Nephron progenitor cell (in vitro differentiated cells): ENCODE measurements around the gene ARHGAP23.

Source experiments
- DNase-seq: peaks from one replicate; pipeline ENCODE4 v3.0.0; 2021
- H3K27ac Mint-ChIP-seq: 2 replicates; pipeline ENCODE4 v1.8.0; 2021; ENCODE audit warnings: mild to moderate bottlenecking, moderate library complexity, mixed read lengths
- H3K27me3 Mint-ChIP-seq: 2 replicates; pipeline ENCODE4 v1.8.0; 2021; ENCODE audit warnings: mild to moderate bottlenecking, low read depth, mixed read lengths; ENCODE audit not compliant: poor library complexity
- H3K36me3 Mint-ChIP-seq: 2 replicates; pipeline ENCODE4 v1.8.0; 2021; ENCODE audit warnings: low read depth, mixed read lengths
- H3K4me1 Mint-ChIP-seq: 2 replicates; pipeline ENCODE4 v1.8.0; 2021; ENCODE audit warnings: mixed read lengths
- H3K4me3 Mint-ChIP-seq: 2 replicates; pipeline ENCODE4 v1.8.0; 2021; ENCODE audit warnings: mild to moderate bottlenecking, moderate library complexity, mixed read lengths
- H3K9me3 Mint-ChIP-seq: 2 replicates; pipeline ENCODE4 v1.8.0; 2021; ENCODE audit warnings: mild to moderate bottlenecking, moderate library complexity, mixed read lengths
- TF ChIP-seq, protein P1 (sequence below): fragments of 200-600 bp; sonication (generic); IDR thresholded peaks from 2 replicates; pipeline ENCODE4 v1.5.0; 2021; ENCODE audit warnings: antibody characterized with exemption

Gene ARHGAP23

GRCh38 chr17:38450557-38451029 is 22.3 kb downstream of the ARHGAP23 start:
- Mint-ChIP-seq H3K27ac (peak overlapping the region; percentile 49), H3K9me3 (no peaks in the 10 kb centered on the region), H3K4me1 (peaks cover 69% of the 10 kb centered on the region), H3K36me3 (no peaks in the 10 kb centered on the region), H3K4me3 (peak overlapping the region; percentile 88), H3K27me3 (peaks cover 7% of the 10 kb centered on the region)
- TF ChIP-seq, protein P1, sequence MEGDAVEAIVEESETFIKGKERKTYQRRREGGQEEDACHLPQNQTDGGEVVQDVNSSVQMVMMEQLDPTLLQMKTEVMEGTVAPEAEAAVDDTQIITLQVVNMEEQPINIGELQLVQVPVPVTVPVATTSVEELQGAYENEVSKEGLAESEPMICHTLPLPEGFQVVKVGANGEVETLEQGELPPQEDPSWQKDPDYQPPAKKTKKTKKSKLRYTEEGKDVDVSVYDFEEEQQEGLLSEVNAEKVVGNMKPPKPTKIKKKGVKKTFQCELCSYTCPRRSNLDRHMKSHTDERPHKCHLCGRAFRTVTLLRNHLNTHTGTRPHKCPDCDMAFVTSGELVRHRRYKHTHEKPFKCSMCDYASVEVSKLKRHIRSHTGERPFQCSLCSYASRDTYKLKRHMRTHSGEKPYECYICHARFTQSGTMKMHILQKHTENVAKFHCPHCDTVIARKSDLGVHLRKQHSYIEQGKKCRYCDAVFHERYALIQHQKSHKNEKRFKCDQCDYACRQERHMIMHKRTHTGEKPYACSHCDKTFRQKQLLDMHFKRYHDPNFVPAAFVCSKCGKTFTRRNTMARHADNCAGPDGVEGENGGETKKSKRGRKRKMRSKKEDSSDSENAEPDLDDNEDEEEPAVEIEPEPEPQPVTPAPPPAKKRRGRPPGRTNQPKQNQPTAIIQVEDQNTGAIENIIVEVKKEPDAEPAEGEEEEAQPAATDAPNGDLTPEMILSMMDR, result no peak
- no peak for DNase-seq

- Mint-ChIP-seq H3K4me1 (peaks cover 75% of the 10 kb centered on the region), H3K27me3 (peaks cover 3% of the 10 kb centered on the region), H3K27ac (no peak overlapping the region), H3K36me3 (no peaks in the 10 kb centered on the region), H3K4me3 (peak overlapping the region; percentile 88), H3K9me3 (no peaks in the 10 kb centered on the region)
- TF ChIP-seq, protein P1, result no peak
- peak; percentile 42 for DNase-seq
Observed at GRCh38 chr17:38451030-38451839, 23.0 kb downstream of the ARHGAP23 start.

GRCh38 chr17:38451840-38452529 is 23.7 kb downstream of the ARHGAP23 start:
- Mint-ChIP-seq H3K27me3 (peaks cover 3% of the 10 kb centered on the region), H3K36me3 (no peaks in the 10 kb centered on the region), H3K27ac (peak overlapping the region; percentile 24), H3K9me3 (no peaks in the 10 kb centered on the region), H3K4me3 (peak overlapping the region; percentile 88), H3K4me1 (peaks cover 81% of the 10 kb centered on the region)
- peak; percentile 46 for DNase-seq
- TF ChIP-seq, protein P1, result no peak

DNA sequence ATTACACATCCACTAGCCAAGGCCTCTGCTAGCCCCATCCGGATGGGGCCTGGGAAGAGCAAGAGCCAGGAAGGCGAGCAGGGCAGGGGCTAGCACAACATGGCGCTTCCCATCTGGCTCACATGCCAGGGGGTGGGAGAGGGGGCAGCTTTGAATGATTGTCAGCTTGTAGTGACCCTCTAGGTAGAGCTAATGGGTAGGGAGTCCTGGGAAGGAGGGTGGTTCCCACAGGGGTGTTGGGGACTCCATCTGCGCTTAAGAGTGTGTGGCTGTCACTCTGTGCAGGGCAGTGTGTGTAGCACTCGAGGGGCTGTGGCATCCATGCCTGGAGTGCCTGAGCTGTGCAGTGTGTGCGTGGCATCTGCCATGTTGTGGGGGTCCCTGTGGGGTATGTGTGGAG is 24.5 kb downstream of the ARHGAP23 start:
- TF ChIP-seq, protein P1, result no peak
- H3K9me3 Mint-ChIP-seq, result no peaks in the 10 kb centered on the region
- H3K27ac Mint-ChIP-seq, result peak overlapping the region; percentile 11
- no peak for DNase-seq
- peaks cover 89% of the 10 kb centered on the region for H3K4me1 Mint-ChIP-seq
- peak overlapping the region; percentile 88 for H3K4me3 Mint-ChIP-seq
- H3K36me3 Mint-ChIP-seq, result no peaks in the 10 kb centered on the region
- H3K27me3 Mint-ChIP-seq, result peaks cover 3% of the 10 kb centered on the region

GRCh38 chr17:38453951-38454421 is 25.7 kb downstream of the ARHGAP23 start:
- no peaks in the 10 kb centered on the region for H3K36me3 Mint-ChIP-seq
- peaks cover 3% of the 10 kb centered on the region for H3K27me3 Mint-ChIP-seq
- TF ChIP-seq, protein P1, result no peak
- peak; percentile 49 for DNase-seq
- no peak overlapping the region for H3K27ac Mint-ChIP-seq
- peaks cover 91% of the 10 kb centered on the region for H3K4me1 Mint-ChIP-seq
- no peaks in the 10 kb centered on the region for H3K9me3 Mint-ChIP-seq
- peak overlapping the region; percentile 78 for H3K4me3 Mint-ChIP-seq
